Subcutaneous adipose tissue (tissue), 4 donors: ENCODE data around the gene NMUR2. TPM values are rescaled to one million over a fixed set of nuclear protein-coding genes. Genes with fewer than 3 reads are reported as not detected.

ENCODE experiments used
- total RNA-seq, 4 donors: library from RNA; depleted of rRNA; stranded (reverse); fragments of >200 nt; gene quantifications; one replicate each; pipeline ENCODE4 v1.1.0, GENCODE V29; 2016
- TF ChIP-seq, protein P1 (sequence below): fragments of 450-650 bp; IDR thresholded peaks from one replicate; pipeline ENCODE4 v1.5.1; 2016; ENCODE audit warnings: low read depth, mild to moderate bottlenecking, control low read depth, antibody characterized with exemption, moderate library complexity

NMUR2 gene, protein sequence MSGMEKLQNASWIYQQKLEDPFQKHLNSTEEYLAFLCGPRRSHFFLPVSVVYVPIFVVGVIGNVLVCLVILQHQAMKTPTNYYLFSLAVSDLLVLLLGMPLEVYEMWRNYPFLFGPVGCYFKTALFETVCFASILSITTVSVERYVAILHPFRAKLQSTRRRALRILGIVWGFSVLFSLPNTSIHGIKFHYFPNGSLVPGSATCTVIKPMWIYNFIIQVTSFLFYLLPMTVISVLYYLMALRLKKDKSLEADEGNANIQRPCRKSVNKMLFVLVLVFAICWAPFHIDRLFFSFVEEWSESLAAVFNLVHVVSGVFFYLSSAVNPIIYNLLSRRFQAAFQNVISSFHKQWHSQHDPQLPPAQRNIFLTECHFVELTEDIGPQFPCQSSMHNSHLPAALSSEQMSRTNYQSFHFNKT
- not detected for total RNA-seq

DNA sequence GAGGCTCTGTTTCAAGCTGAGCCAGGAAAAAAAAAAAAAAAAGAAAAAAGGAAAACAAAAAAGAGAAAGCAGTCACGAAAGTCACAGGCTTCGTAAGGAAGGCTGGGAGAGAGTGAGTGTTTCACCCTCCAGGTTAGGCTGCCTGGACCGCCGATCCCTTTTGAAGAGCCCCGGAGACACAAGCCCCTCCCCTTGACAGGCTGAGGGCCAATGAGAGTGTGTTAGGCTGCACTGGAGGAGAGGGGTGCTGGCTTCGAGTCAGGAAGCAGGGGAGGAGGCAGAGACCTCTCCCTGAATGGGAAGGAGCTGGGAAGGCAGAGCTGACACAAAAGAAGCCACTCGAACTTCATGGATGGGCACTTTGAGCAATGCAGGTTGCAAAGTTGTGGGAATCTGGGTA lies at the start of gene NMUR2:
Gene NMUR2, minus strand, starts transcription at position 135 of the 400 bp plus-strand sequence. CDS start 166 bp downstream, outside the sequence.
- TF ChIP-seq, protein P1, sequence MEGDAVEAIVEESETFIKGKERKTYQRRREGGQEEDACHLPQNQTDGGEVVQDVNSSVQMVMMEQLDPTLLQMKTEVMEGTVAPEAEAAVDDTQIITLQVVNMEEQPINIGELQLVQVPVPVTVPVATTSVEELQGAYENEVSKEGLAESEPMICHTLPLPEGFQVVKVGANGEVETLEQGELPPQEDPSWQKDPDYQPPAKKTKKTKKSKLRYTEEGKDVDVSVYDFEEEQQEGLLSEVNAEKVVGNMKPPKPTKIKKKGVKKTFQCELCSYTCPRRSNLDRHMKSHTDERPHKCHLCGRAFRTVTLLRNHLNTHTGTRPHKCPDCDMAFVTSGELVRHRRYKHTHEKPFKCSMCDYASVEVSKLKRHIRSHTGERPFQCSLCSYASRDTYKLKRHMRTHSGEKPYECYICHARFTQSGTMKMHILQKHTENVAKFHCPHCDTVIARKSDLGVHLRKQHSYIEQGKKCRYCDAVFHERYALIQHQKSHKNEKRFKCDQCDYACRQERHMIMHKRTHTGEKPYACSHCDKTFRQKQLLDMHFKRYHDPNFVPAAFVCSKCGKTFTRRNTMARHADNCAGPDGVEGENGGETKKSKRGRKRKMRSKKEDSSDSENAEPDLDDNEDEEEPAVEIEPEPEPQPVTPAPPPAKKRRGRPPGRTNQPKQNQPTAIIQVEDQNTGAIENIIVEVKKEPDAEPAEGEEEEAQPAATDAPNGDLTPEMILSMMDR: no peak

DNA sequence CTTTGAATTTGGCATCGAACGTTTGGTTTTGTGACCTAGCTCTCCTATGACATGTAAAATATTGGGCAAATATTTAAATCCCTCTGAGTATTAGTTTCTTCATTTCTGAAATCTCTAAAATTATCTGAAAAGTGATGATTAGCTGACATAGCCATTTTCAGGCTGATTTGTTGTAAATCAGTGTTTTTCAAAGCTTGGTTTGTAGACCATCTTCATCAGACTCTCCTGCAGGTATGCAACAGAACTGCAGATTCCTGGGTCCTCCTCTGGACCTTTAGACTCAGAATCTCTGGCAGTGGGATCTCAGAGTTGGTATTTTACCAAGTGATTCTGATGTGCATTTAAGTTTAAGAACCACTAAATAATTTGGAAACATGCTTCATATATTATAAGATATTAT lies 38.9 kb upstream of the NMUR2 start:
- TF ChIP-seq, protein P1: no peak

DNA sequence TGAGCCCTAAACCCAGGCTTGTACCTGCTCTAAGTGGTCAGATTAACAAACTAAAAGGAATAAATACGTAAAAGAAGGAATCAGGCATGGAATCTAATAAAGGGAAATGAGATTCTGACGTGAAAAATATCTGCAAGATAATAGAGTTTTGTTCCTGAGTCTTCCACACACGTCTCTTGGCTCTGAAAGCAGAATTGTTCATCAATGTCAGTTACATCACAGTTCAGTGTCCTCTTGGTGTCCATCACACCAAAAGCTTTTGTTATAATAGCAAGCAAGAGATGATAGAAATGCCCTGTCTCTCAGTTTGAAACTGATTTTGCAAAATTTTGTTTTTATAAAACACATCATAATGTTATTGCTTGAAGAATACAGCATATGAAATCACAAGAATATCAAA lies 34.7 kb upstream of the NMUR2 start:
- TF ChIP-seq, protein P1: no peak

DNA sequence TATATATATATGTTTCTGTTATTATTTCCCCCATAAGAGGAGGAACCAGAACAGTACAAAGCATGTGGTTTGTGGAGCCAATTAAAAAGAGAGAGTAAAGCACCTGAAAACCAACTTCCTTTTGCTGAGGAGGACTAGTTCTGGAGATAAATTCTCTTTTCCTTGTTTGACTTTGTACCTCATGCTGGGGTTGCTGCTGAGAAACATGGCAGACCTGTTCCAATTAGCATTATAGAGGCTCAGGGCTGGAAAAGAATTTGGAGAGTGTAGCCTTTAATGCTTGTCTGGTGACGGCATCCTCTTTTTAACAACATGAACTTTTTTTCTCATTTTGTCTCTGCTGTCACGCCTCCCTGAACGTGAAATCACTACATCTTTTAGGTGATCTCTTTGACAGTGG lies 32.8 kb upstream of the NMUR2 start:
- TF ChIP-seq, protein P1: no peak

DNA sequence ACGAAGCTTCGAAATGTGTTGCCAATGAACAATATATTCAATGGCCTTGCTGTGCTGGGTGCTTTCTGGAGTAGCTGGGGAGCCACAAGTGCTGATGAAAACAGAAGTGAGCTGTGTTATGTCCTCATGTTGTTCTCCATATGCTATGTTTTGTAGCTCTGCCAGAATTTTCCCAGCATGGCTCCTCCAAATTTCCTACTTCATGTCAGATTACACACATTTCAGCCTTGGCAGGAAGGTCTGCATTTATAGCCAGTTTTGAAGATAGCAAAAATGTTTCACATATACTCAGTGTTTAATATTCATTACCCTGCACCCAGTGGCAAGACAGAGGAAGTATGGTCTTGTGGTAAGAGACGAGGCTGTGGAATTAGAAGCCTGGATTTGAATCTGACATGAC lies 22.6 kb upstream of the NMUR2 start:
- TF ChIP-seq, protein P1: no peak

DNA sequence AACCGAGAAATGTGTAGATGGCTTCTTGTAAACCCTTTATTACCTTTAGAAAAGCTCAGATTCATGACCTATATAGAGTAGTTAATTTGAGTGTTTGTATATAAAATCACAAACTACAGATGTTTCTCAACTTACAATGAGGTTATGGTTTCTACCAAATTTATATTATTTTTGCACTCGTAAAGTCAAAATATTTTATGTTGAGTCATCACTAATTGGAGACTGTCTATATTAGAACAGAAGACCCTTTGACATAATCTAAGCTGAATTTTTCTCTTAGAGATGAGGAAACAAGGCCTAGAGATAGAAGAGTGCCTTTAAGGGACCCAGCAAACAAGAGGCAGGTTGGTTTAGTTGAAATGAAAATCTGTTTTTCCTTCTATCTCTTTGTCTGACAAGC lies 20.0 kb upstream of the NMUR2 start:
- TF ChIP-seq, protein P1: no peak

DNA sequence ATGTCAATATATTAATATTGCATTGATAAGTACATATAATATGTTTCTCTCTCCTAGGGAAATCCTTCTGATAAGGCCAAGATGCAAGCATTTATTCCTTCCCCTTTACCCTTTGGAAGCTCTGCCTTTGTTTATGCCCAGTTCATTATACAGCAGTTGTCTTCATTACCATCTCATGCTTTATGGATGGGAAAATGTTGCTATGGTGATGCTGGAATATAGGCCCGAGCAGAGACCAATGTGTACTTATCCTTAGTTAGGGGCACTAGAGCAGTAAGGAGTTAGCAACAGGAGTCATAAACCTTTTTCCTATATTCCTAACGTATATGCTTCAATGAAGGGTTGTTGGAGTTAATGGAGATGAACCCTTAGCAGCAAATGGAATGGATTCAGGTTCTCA lies 19.4 kb upstream of the NMUR2 start:
- TF ChIP-seq, protein P1: no peak
